HL-60 (cell line): ENCODE data around the gene MCM5.

Experiments
- DNase-seq, 2 experiments: peaks; one replicate each; pipeline ENCODE4 v3.0.0-alpha.2; 2010 to 2020; ENCODE audit warnings: low read depth in 1 of 2, low spot score in 1 of 2
- H3K27ac ChIP-seq: fragments of 250-450 bp; sonication (Bioruptor Pico); replicated peaks from 2 replicates; pipeline ENCODE4 v1.5.1; 2020; ENCODE audit warnings: mild to moderate bottlenecking, moderate library complexity
- H3K27me3 ChIP-seq: fragments of 250-450 bp; sonication (Bioruptor Pico); 2 replicates; pipeline ENCODE4 v1.5.1; 2021; ENCODE audit warnings: mild to moderate bottlenecking, moderate library complexity; ENCODE audit not compliant: insufficient read depth, poor library complexity, severe bottlenecking
- H3K4me3 ChIP-seq: replicated peaks from 2 replicates; pipeline ENCODE4 v1.5.1; 2011; ENCODE audit warnings: mild to moderate bottlenecking, control low read depth, low read length; ENCODE audit not compliant: insufficient read depth
- CTCF ChIP-seq: IDR thresholded peaks from one replicate; pipeline ENCODE4 v1.5.1; 2011; ENCODE audit warnings: low read length, control low read depth, inconsistent platforms; ENCODE audit not compliant: insufficient read depth
- GABPA ChIP-seq: IDR thresholded peaks from 2 replicates; pipeline ENCODE4 v1.6.1; 2012; ENCODE audit warnings: low read depth
- POLR2AphosphoS5 ChIP-seq: IDR thresholded peaks from 2 replicates; pipeline ENCODE4 v1.6.1; 2012; ENCODE audit warnings: low read depth
- REST ChIP-seq: IDR thresholded peaks from 2 replicates; pipeline ENCODE4 v1.6.1; 2012; ENCODE audit warnings: low read depth; ENCODE audit not compliant: insufficient replicate concordance
- SPI1 ChIP-seq: IDR thresholded peaks from 2 replicates; pipeline ENCODE4 v1.6.1; 2012; ENCODE audit warnings: low read depth, mild to moderate bottlenecking, borderline replicate concordance

MCM5 gene

GRCh38 chr22:35421121-35421520 lies 21.2 kb downstream of the MCM5 start:
- DNase-seq: no peak
- no peak overlapping the region for H3K27ac ChIP-seq
- H3K27me3 ChIP-seq: no peaks in the 10 kb centered on the region
- no peak overlapping the region for H3K4me3 ChIP-seq
- TF ChIP-seq GABPA (no peak), REST (no peak), SPI1 (no peak), CTCF (no peak), POLR2AphosphoS5 (no peak)

- Histone ChIP-seq H3K27ac (no peak overlapping the region), H3K27me3 (no peaks in the 10 kb centered on the region), H3K4me3 (no peak overlapping the region)
- no peak for TF ChIP-seq CTCF
- no peak for TF ChIP-seq REST
- no peak for TF ChIP-seq SPI1
- TF ChIP-seq GABPA: no peak
- no peak for TF ChIP-seq POLR2AphosphoS5
- no peak for DNase-seq
Observed at GRCh38 chr22:35422145-35422544, 22.2 kb downstream of the MCM5 start.

DNA sequence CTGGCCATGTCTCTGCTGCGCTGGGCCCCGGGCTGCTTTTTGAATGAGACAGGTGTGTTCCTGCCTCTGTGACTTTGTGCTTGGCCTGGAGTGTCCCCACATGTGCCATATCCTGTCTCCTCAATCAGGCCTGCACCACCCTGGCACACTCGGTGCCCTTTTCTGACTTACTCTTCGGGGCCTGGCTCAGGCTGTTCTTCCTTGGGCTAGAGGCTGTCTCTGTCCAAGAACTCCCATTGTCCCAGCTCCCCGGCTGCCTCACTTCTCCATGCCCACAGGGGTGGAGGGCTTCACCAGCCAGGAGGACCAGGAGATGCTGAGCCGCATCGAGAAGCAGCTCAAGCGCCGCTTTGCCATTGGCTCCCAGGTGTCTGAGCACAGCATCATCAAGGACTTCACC lies 23.0 kb downstream of the MCM5 start:
- Histone ChIP-seq H3K27me3 (no peaks in the 10 kb centered on the region), H3K4me3 (no peak overlapping the region), H3K27ac (no peak overlapping the region)
- no peak for DNase-seq
- TF ChIP-seq POLR2AphosphoS5: no peak
- TF ChIP-seq CTCF: no peak
- no peak for TF ChIP-seq SPI1
- TF ChIP-seq GABPA: no peak
- TF ChIP-seq REST: no peak
